Limb (tissue), 2 donors: ENCODE results near the gene PLXDC2.
"Not testable (repeated sequence)": the region's sequence is repeated elsewhere in the genome, so short reads cannot be mapped to it uniquely, and the experiment has no call there.

Source experiments
- DNase-seq, 2 donors: peaks; one replicate each; pipeline ENCODE4 v3.0.0-alpha.2; 2016; ENCODE audit errors: extremely low spot score in 2 of 2

PLXDC2 gene

GRCh38 chr10:19977097-19977521 is 160.9 kb downstream of the PLXDC2 start:
- no peak for DNase-seq

GRCh38 chr10:19979628-19980027 is 163.4 kb downstream of the PLXDC2 start:
- no peak for DNase-seq

GRCh38 chr10:19983880-19984565 is 167.8 kb downstream of the PLXDC2 start:
- DNase-seq, result no peak

- DNase-seq, result no peak
These were observed 169.5 kb downstream of the PLXDC2 start for GRCh38 chr10:19985745-19986144.

GRCh38 chr10:19986591-19986990 is 170.4 kb downstream of the PLXDC2 start:
- DNase-seq, result no peak

- DNase-seq, result no peak
These were observed 171.7 kb downstream of the PLXDC2 start for GRCh38 chr10:19987931-19988330.

GRCh38 chr10:19993714-19994315 is 177.6 kb downstream of the PLXDC2 start:
- DNase-seq, result no peak

GRCh38 chr10:19998482-19998881 is 182.2 kb downstream of the PLXDC2 start:
- no peak for DNase-seq

GRCh38 chr10:19999431-19999830 is 183.2 kb downstream of the PLXDC2 start:
- no peak for DNase-seq

- not testable (repeated sequence) for DNase-seq
These were observed 185.8 kb downstream of the PLXDC2 start for GRCh38 chr10:20002026-20002425.

GRCh38 chr10:20002657-20003056 is 186.4 kb downstream of the PLXDC2 start:
- DNase-seq, result no peak

GRCh38 chr10:20004087-20004523 is 187.9 kb downstream of the PLXDC2 start:
- peak in 1 of 2 donors; percentile 34 for DNase-seq

GRCh38 chr10:20005638-20006037 is 189.4 kb downstream of the PLXDC2 start:
- no peak for DNase-seq

- no peak for DNase-seq
These were observed 190.1 kb downstream of the PLXDC2 start for GRCh38 chr10:20006169-20006870.

- no peak for DNase-seq
These were observed 191.2 kb downstream of the PLXDC2 start for GRCh38 chr10:20007426-20007825.

GRCh38 chr10:20013991-20014750 is 197.9 kb downstream of the PLXDC2 start:
- DNase-seq, result no peak

- DNase-seq, result no peak
These were observed 201.7 kb downstream of the PLXDC2 start for GRCh38 chr10:20017961-20018360.

- no peak for DNase-seq
These were observed 204.4 kb downstream of the PLXDC2 start for GRCh38 chr10:20020677-20021076.

- DNase-seq, result no peak
These were observed 213.3 kb downstream of the PLXDC2 start for GRCh38 chr10:20029523-20029922.

- DNase-seq, result no peak
These were observed 217.2 kb downstream of the PLXDC2 start for GRCh38 chr10:20033476-20033875.

- no peak for DNase-seq
These were observed 218.5 kb downstream of the PLXDC2 start for GRCh38 chr10:20034732-20035131.

- DNase-seq, result no peak
These were observed 223.8 kb downstream of the PLXDC2 start for GRCh38 chr10:20040012-20040411.
